GM18507 (cell line): ENCODE data around the gene ETV3.

Experiments
- DNase-seq: peaks from one replicate; pipeline ENCODE4 v3.0.0; 2011; ENCODE audit warnings: low read depth; ENCODE audit not compliant: insufficient read length; ENCODE audit errors: extremely low spot score
- FAIRE-seq: peaks from 2 replicates; lab custom pipeline; 2011; peaks lifted over from hg19 to GRCh38; lab: Jason Lieb, UNC

The ETV3 gene

DNA sequence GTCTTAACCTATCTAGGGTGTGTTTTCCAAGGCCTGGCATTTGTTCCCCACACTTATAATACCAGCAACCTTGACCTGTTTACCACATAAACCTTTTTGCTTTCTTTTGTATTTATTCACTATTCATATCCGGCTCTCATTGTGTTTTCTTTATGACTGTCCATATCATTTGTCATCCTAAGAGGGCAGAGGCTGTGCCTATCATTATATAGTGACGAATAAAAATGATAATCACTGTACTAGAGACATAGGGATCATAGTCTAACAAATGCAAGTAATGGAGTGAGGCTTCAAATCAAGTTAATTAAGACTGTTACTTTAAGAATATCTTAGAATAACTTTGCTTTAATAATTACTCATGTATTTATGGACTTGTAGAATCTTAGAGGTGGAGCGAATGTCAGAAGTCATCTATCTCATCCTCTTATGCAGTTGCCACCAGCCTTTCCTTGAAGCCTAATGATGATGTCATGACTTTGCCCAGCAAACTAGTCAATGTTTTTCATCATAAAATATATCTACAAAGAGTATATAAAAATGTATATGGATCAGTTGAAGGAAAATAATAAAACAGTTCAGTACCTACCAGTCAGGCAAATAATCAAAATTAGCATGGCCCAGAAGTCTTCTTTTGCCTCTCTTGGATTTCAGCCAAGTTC, 4.7 kb upstream of the ETV3 start:
- no peak for FAIRE-seq

GRCh38 chr1:157142201-157142600, 4.0 kb upstream of the ETV3 start:
- FAIRE-seq (no peak), DNase-seq (no peak)

More for the DNA sequence above, 4.7 kb upstream of the ETV3 start:
- no peak for DNase-seq

- no peak for DNase-seq
- FAIRE-seq, result no peak
Observed at GRCh38 chr1:157141212-157141855, 3.1 kb upstream of the ETV3 start.

GRCh38 chr1:157140063-157140588, 1.9 kb upstream of the ETV3 start:
- no peak for FAIRE-seq
- DNase-seq, result no peak

- FAIRE-seq, result peak; percentile 12
- no peak for DNase-seq
Observed at GRCh38 chr1:157139052-157139715, 989 bp upstream of the ETV3 start.

DNA sequence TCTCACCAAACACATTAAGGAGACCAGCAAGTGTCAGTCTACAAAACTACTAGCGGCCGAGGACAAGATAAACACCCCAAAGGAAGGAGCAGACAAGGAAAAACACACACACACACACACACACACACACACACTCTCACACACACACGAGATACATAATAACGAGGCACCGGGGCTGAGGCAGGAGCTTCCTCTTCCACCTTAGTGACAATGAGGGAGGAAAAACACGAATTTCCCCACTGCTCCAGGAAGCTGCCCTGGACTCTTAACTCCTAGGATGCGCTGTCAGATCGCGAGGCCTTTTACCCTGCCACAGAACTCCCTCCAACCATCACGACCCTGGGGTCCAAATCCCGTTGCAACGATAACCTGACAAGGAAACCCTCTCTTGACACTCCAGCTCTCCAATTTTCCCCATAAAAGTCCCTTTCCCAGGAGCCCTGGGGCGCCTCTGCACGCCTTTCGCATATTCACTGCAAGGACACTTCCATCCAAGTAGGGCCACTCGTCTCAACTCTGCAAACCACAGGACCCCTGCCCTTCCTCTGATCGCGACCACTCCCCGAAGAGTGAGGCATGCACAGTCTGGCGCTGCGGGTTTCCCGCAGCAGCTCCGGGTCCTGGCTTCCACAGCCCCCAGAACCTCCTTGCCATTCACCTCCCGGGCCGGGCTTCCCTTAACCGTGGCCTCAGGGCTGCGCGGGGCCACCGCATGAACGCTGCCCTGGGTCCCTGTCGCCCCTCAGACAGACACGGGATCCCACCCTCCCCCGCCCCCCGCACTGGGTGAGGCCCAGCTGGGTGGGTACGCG, 581 bp downstream of the ETV3 start:
- DNase-seq (no peak), FAIRE-seq (no peak)

DNA sequence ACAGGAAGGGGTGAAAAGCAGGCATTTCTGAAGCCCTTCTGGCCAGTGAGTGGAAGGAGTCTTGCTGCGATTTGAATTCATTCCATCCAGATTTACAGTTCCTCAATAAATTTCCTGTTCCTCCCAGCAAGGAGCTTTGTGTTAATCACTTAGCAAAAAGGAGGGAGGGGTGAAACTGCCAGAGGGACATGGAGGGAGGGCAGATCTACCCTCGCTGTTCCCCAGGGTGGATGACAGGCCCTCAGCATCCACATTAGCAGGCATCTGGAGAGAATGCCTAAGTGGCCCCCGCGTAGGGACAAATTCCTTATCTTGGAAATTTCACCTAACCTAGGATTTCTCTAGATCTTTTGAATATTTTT, 1.2 kb downstream of the ETV3 start:
- FAIRE-seq (no peak), DNase-seq (no peak)

- DNase-seq (no peak), FAIRE-seq (no peak)
Observed at GRCh38 chr1:157136133-157136532, 2.1 kb downstream of the ETV3 start.

- FAIRE-seq (no peak), DNase-seq (no peak)
Observed at GRCh38 chr1:157135646-157136045, 2.5 kb downstream of the ETV3 start.

DNA sequence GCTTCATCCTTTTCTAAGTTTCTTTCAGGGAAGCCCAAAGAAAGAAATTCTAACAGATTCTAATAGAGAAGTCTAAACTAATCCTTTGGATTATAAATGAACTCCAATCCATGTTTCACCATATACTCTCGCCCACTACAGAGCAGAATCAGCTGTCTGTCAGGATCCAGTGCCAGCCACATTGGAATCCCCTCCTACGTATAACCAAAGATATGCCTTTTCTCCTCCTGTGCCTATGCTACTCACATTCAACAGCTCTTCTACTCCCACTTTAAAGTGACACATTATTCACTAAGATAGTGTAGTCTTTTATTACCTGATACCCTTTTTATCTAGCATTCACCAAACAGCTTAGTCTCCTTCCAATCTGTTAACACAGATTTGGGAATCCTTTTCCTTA, 3.1 kb downstream of the ETV3 start:
- FAIRE-seq (no peak), DNase-seq (no peak)

DNA sequence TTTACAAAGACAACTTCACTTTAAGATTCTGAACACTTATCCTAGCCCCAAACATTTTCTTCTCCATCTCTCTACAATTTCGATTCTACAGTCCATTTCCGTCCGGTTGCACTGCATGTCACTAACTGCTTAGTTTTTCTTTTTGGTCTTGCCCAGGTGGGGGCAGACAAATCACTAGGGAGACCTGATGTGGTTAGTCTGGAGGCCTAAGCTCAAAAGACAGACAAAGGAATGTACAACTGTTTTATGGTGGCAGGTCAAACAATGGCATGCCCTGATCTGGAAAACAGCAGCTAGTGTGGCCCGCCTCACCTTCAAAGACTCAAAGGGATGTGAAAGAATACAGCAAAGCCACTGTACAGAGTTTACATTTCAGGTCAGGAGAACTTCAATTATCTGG, 3.8 kb downstream of the ETV3 start:
- no peak for DNase-seq
- no peak for FAIRE-seq

DNA sequence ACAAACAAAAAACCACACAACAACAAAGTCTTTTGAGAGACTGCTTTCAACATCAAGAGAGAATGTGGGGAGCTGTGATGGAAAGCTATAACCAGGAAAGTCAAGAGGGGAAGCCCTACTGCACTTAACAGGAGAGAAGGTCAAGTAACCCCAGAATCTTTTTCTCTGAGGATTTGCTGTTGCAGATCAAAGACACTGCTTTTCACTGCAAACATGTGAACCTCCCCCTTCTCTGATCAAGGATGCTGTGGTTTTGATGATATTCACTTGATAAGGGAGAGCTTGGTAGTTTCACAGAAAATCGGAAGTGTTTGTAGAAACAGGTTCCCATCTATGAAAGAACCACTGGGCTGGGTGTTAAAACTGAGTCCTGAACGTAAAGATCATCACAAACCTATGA, 4.8 kb downstream of the ETV3 start:
- no peak for DNase-seq
- FAIRE-seq, result no peak

DNA sequence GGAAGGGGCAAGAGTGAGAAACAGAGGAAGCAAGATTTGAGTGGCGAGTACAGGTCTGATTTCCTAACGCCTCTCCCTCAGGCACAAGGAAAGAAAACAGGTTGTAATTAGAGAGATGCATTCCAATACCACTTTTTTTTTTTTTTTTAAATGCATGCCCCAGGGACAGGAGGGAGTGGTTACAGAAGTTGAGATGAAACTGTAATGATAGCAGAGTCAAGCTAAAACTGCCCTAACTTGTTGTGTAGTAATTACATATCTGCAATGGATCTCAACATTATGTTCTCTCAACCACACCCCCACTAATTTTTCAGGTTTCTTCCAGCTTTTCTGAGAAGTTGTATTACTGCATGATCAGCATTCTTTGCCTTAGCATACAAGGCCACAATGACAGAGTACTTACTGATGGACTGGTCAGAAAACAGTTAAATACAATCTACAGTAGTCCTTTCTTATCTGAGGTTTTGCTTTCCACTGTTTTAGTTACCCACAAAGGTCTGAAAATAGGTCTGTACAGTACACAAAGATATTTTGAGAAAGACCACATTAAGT, 5.5 kb downstream of the ETV3 start:
- DNase-seq, result no peak
- FAIRE-seq, result no peak

- FAIRE-seq (no peak), DNase-seq (no peak)
Observed at GRCh38 chr1:157132111-157132510, 6.1 kb downstream of the ETV3 start.

DNA sequence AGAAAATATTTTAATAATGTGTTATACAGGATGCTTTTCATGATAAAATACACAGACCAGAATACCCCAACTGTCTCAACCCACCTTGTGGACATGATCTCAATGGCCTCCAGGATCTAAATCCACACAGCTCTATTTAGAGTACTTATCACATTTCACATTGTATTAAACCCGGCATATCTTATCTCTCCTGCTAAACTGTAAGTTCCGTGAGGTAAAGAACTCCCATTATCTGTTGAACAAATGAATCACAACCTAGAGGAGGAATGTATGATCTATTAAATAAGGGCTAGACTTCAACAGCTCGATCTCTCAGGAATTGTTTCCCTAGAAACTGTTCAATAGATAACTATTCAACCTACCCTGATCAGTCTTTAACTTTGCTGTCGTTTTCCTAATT, 6.9 kb downstream of the ETV3 start:
- DNase-seq (no peak), FAIRE-seq (no peak)

GRCh38 chr1:157124855-157125254, 13.3 kb downstream of the ETV3 start:
- no peak for FAIRE-seq
- DNase-seq, result no peak

DNA sequence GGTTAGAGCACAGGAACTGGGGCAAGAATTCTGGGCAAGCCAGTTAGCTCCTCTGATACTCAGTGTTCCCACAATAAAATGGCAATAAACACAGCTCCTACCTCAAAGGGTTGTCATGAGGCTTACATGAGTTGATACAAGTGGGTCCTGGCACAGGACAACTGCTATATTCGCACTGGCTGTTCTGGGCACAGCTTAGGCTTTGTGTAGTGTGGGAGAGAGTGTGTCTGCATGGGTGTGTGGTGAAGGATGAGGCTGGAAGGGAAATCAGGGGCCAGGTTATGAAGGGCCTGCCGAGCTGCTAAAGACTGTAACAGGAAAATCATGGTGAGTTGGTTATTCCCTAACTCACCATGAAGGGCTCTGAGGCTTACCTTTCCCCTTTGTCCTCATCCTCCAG, 18.7 kb downstream of the ETV3 start:
- FAIRE-seq (no peak), DNase-seq (no peak)

GRCh38 chr1:157119008-157119407, 19.2 kb downstream of the ETV3 start:
- FAIRE-seq (no peak), DNase-seq (no peak)

DNA sequence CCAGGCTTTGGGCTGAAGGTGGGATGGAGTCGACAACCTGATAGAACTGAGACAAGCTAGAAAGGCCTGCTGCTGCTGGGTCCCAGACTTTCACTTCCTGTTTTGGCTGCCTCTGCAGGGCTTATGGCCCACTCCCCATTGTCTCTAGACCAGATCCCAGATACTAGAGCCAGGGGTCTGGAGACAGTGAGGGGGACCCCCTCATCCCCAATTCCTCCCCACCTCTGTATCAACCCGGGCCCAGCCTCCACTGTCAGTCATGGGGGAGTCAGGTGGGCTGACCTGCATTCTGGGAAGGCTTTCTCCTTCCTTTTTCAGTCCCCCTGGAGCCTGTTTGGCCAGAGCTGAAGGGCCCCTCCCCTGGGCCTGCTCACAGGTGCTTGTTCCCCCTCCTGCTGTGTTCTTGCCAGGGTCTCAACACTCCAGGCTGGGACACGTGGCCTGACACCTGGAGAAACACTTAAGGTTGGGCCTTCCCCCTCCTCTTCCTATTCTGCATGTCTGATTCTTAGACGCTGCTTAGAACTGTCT, 20.6 kb downstream of the ETV3 start:
- no peak for DNase-seq
- no peak for FAIRE-seq

DNA sequence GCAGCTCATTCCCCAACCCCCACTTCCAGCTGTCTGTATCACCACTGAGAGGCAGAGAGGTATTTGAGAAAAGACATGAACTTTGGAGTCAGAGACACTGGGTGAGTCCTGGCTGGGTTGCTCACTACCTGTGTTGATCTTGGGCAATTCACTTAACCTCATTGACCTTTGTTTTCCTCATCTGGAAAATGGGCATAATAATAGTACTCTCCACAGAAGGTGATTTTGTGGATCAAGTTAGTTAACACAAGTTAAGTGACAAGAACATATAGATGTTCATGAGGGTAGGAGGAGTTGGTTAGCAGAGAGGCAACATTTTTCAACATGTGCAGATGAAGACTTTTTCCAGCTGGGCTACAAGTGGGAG, 21.5 kb downstream of the ETV3 start:
- DNase-seq, result no peak
- no peak for FAIRE-seq
